NT2/D1 (cell line): Measurements from ENCODE around the gene ALPI.

Experiments
- DNase-seq: peaks from one replicate; pipeline ENCODE4 v3.0.0-alpha.2; 2011; ENCODE audit warnings: low read depth, low spot score
- H3K27me3 ChIP-seq: 2 replicates; pipeline ENCODE4 v1.6.0; 2011; ENCODE audit warnings: mild to moderate bottlenecking; ENCODE audit not compliant: insufficient read length, insufficient read depth
- H3K36me3 ChIP-seq: 2 replicates; pipeline ENCODE4 v1.6.1; 2011; ENCODE audit warnings: mild to moderate bottlenecking, low read length, mixed read lengths; ENCODE audit not compliant: insufficient read depth, insufficient read length
- H3K4me1 ChIP-seq: 2 replicates; pipeline ENCODE4 v1.5.1; 2011; ENCODE audit not compliant: insufficient read depth, insufficient read length
- H3K4me3 ChIP-seq: 2 replicates; pipeline ENCODE4 v1.5.1; 2011; ENCODE audit warnings: low read depth; ENCODE audit not compliant: insufficient read length
- H3K9ac ChIP-seq: 2 replicates; pipeline ENCODE4 v1.6.0; 2011; ENCODE audit warnings: low read depth; ENCODE audit not compliant: insufficient read length
- H3K9me3 ChIP-seq: 2 replicates; pipeline ENCODE4 v1.5.1; 2011; ENCODE audit warnings: mild to moderate bottlenecking, low read length; ENCODE audit not compliant: insufficient read depth
- SUZ12 ChIP-seq: IDR thresholded peaks from 2 replicates; pipeline ENCODE4 v1.6.1; 2011; ENCODE audit not compliant: insufficient read length, insufficient read depth; ENCODE audit errors: extremely low read depth
- YY1 ChIP-seq: IDR thresholded peaks from 2 replicates; pipeline ENCODE4 v1.6.1; 2011; ENCODE audit not compliant: insufficient read length, insufficient read depth
- ZNF274 ChIP-seq: IDR thresholded peaks from 2 replicates; pipeline ENCODE4 v1.6.1; 2011; ENCODE audit warnings: mild to moderate bottlenecking, low read depth, low read length

ALPI gene

DNA sequence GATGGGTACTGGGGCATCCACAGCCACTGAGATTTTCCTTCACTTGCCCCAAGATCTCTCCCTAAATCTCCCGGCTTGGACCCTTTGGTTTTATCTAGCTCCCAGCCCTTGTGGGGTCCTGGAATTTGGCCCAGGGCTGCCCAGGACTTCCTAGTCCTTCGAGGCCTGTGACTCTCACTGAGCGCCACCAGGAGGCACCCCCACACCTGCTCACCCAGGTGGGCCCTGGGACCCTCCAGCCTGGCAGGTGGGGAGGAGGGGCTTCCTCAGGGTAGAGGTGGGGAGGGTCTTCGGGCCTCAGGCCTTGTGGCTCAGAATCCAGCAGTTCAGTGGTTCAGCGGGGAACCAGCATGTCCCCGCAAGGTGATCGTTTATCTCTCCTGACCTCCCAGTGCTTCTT is 52.3 kb downstream of the ALPI start:
- Histone ChIP-seq H3K9me3 (no peaks in the 10 kb centered on the region), H3K4me3 (no peak overlapping the region), H3K36me3 (no peaks in the 10 kb centered on the region), H3K9ac (no peak overlapping the region), H3K4me1 (peaks cover 14% of the 10 kb centered on the region), H3K27me3 (peaks cover 40% of the 10 kb centered on the region)
- TF ChIP-seq ZNF274 (no peak), SUZ12 (no peak), YY1 (no peak)
- DNase-seq: no peak
